Suprapubic skin (tissue), 4 donors: ENCODE data around the gene CCDC102B.

Source experiments
- CTCF ChIP-seq, 2 donors: fragments of 200-600 bp in 1 of 2; fragments of 450-650 bp in 1 of 2; sonication (generic) in 1 of 2; IDR thresholded peaks; one replicate each; pipeline ENCODE4 v1.5.1; 2016 to 2019; ENCODE audit warnings: antibody characterized with exemption in 2 of 2, mild to moderate bottlenecking in 1 of 2, moderate library complexity in 1 of 2
- POLR2A ChIP-seq, 2 donors: fragments of 450-650 bp; IDR thresholded peaks; one replicate each; pipeline ENCODE4 v1.6.1; 2017; ENCODE audit warnings: antibody characterized with exemption in 2 of 2, mild to moderate bottlenecking in 2 of 2, moderate library complexity in 2 of 2
- POLR2AphosphoS5 ChIP-seq, 3 donors: sonication (generic); formaldehyde crosslinking; IDR thresholded peaks; one replicate each; pipeline ENCODE4 v1.6.1; 2017; ENCODE audit warnings: antibody characterized with exemption in 3 of 3

DNA sequence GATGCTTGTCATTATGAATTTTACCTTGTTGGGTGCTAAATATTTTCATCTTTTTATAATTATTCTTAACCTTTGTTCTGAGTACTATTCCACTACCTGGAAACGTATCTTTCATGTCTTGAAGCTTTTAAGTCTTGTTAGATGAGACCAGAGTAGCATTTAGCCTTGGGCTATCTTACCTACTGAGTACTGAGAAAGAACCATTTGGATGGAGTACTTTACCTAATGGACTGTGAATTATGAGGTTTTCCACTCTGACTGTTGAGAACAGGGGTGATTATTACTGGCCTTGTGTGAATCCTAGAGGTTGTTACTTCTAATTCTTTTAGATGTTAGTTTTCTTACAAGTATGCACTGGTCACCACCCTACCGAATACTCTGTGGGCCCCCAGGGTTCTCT lies 63.5 kb downstream of the CCDC102B start:
- TF ChIP-seq CTCF (IDR thresholded peaks at IDR 0.05) (no peak), POLR2AphosphoS5 (IDR thresholded peaks at IDR 0.05) (no peak), POLR2A (IDR thresholded peaks at IDR 0.05) (no peak)
